HUES64 (cell line): ENCODE measurements around the gene LAMB3.

Experiments
- H3K27ac ChIP-seq: 2 replicates; pipeline ENCODE4 v1.7.0; 2013; ENCODE audit warnings: low read depth, low read length, inconsistent platforms
- H3K27me3 ChIP-seq: 2 replicates; pipeline ENCODE4 v1.6.1; 2013; ENCODE audit warnings: mild to moderate bottlenecking, low read length; ENCODE audit not compliant: insufficient read depth
- H3K36me3 ChIP-seq: 2 replicates; pipeline ENCODE4 v1.6.1; 2013; ENCODE audit warnings: mild to moderate bottlenecking, low read length; ENCODE audit not compliant: insufficient read depth
- H3K4me1 ChIP-seq: 2 replicates; pipeline ENCODE4 v1.6.1; 2013; ENCODE audit warnings: mild to moderate bottlenecking, low read length, moderate library complexity; ENCODE audit not compliant: insufficient read depth
- H3K4me3 ChIP-seq: 2 replicates; pipeline ENCODE4 v1.5.1; 2013; ENCODE audit warnings: mild to moderate bottlenecking, low read length, moderate library complexity
- H3K9ac ChIP-seq: 2 replicates; pipeline ENCODE4 v1.6.1; 2013; ENCODE audit warnings: mild to moderate bottlenecking, low read depth, low read length
- H3K9me3 ChIP-seq: 2 replicates; pipeline ENCODE4 v1.6.1; 2013; ENCODE audit warnings: low read depth, low read length; ENCODE audit not compliant: insufficient read depth
- WGBS: fragments of 150-250, 120-280 bp; methylation state at CpG from one replicate; pipeline ENCODE4 v1.1.7; 2013; ENCODE audit warnings: missing lambda C conversion rate; 5-methylcytosine and 5-hydroxymethylcytosine counted together

LAMB3 gene

DNA sequence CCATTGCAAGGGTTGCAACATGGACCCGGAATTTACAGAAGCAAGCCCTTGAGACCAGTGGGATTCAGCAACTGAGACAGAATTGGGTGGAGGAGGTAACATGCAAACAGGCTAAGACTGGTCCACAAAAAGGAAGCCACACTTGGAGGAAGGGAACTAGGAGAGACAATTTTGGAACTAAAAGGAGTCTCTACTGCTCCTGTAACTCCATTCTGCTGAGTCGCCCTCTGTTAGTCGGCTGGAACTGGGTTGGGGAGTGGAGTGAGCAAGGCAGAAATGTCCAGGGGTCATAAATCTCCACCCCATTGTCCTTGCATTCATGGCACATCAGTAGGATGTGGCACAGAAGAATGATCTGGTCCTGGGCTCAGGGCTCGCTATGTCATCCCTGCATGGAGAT is 5.1 kb downstream of the LAMB3 start:
- WGBS: 89% methylated on average over 4 of the region's 4 CpGs
- no peak overlapping the region for H3K9ac ChIP-seq
- no peaks in the 10 kb centered on the region for H3K36me3 ChIP-seq
- H3K4me3 ChIP-seq: no peak overlapping the region
- no peaks in the 10 kb centered on the region for H3K9me3 ChIP-seq
- H3K27ac ChIP-seq: no peak overlapping the region
- no peaks in the 10 kb centered on the region; the same call in 1 of the 2 replicates for H3K4me1 ChIP-seq
- H3K27me3 ChIP-seq: no peaks in the 10 kb centered on the region

DNA sequence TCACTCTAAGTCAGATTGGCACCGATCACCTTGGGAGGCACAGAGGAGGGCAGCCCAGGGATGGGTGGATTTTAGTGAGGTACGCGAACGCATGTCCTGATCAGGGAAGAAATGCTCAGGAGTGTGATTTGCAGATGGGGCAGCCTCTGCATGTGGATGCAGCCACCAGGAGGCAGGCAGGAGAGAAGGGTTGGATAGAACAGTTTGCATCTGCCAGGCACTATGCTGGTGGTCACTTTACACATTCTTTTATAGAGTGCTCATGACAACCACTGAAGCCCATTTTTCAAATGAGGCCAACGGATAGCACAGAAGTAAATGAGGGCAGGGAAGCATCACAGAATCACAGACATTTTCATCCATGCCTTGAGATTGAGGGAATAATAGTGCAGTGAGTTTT is 5.7 kb downstream of the LAMB3 start:
- Histone ChIP-seq H3K27ac (no peak overlapping the region), H3K9me3 (no peaks in the 10 kb centered on the region), H3K4me1 (no peaks in the 10 kb centered on the region; the same call in 1 of the 2 replicates), H3K36me3 (no peaks in the 10 kb centered on the region), H3K4me3 (no peak overlapping the region), H3K9ac (no peak overlapping the region), H3K27me3 (no peaks in the 10 kb centered on the region)
- 76% methylated on average over 5 of the region's 5 CpGs for WGBS

- 94% methylated on average over 15 of the region's 16 CpGs for WGBS
- Histone ChIP-seq H3K4me3 (no peak overlapping the region), H3K27me3 (no peaks in the 10 kb centered on the region), H3K9ac (no peak overlapping the region), H3K9me3 (no peaks in the 10 kb centered on the region), H3K36me3 (no peaks in the 10 kb centered on the region), H3K27ac (no peak overlapping the region), H3K4me1 (no peaks in the 10 kb centered on the region; the same call in 1 of the 2 replicates)
Measured at GRCh38 chr1:209645574-209646452, 6.4 kb downstream of the LAMB3 start.

- Histone ChIP-seq H3K27me3 (no peaks in the 10 kb centered on the region), H3K4me1 (no peaks in the 10 kb centered on the region), H3K9ac (no peak overlapping the region), H3K27ac (no peak overlapping the region), H3K36me3 (no peaks in the 10 kb centered on the region), H3K4me3 (no peak overlapping the region), H3K9me3 (no peaks in the 10 kb centered on the region)
- WGBS: 89% methylated on average over 2 of the region's 2 CpGs
Measured at GRCh38 chr1:209643285-209644020, 8.8 kb downstream of the LAMB3 start.

DNA sequence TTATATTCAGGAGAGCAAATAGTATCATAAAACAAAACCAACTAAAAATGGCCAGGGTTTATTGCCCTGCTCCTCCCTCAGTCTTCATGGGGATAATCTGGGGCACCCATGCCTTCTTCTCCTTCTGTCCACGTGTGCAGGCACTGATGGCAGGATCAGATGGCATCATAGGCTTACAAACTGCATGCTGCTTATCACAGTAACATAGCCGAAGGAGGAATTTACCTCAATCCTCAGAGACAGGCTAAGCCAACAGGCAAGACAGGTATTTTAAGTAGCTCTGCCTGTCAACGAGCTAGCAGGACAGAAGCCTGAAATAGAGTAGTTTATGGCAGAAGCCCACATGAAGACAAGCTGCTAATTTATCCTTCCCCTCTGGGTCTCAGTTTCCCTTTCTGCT is 9.4 kb downstream of the LAMB3 start:
- H3K4me1 ChIP-seq: no peaks in the 10 kb centered on the region
- no peak overlapping the region for H3K4me3 ChIP-seq
- WGBS: 60% methylated on average over 3 of the region's 3 CpGs
- H3K27me3 ChIP-seq: no peaks in the 10 kb centered on the region
- no peak overlapping the region for H3K9ac ChIP-seq
- H3K27ac ChIP-seq: no peak overlapping the region
- H3K9me3 ChIP-seq: no peaks in the 10 kb centered on the region
- no peaks in the 10 kb centered on the region for H3K36me3 ChIP-seq

GRCh38 chr1:209641832-209642172 is 10.4 kb downstream of the LAMB3 start:
- Histone ChIP-seq H3K4me1 (no peaks in the 10 kb centered on the region), H3K27me3 (no peaks in the 10 kb centered on the region), H3K36me3 (no peaks in the 10 kb centered on the region), H3K9ac (no peak overlapping the region), H3K4me3 (no peak overlapping the region), H3K9me3 (no peaks in the 10 kb centered on the region), H3K27ac (no peak overlapping the region)
- 82% methylated on average over 3 of the region's 5 CpGs for WGBS

- Histone ChIP-seq H3K4me1 (peaks cover 3% of the 10 kb centered on the region), H3K27ac (no peak overlapping the region), H3K9ac (no peak overlapping the region), H3K27me3 (no peaks in the 10 kb centered on the region), H3K9me3 (no peaks in the 10 kb centered on the region), H3K36me3 (no peaks in the 10 kb centered on the region), H3K4me3 (no peak overlapping the region)
- 82% methylated on average over 5 of the region's 5 CpGs for WGBS
Measured at GRCh38 chr1:209635850-209636249, 16.4 kb downstream of the LAMB3 start.

GRCh38 chr1:209634005-209634737 is 18.1 kb downstream of the LAMB3 start:
- Histone ChIP-seq H3K4me3 (no peak overlapping the region), H3K27ac (no peak overlapping the region), H3K4me1 (peaks cover 15% of the 10 kb centered on the region), H3K9ac (no peak overlapping the region), H3K9me3 (no peaks in the 10 kb centered on the region), H3K36me3 (no peaks in the 10 kb centered on the region), H3K27me3 (no peaks in the 10 kb centered on the region)
- WGBS: 93% methylated on average over 20 of the region's 20 CpGs

GRCh38 chr1:209633335-209633997 is 18.8 kb downstream of the LAMB3 start:
- Histone ChIP-seq H3K27me3 (no peaks in the 10 kb centered on the region), H3K9ac (no peak overlapping the region), H3K4me3 (no peak overlapping the region), H3K9me3 (no peaks in the 10 kb centered on the region), H3K27ac (no peak overlapping the region), H3K4me1 (peaks cover 15% of the 10 kb centered on the region), H3K36me3 (no peaks in the 10 kb centered on the region)
- 90% methylated on average over 6 of the region's 6 CpGs for WGBS

DNA sequence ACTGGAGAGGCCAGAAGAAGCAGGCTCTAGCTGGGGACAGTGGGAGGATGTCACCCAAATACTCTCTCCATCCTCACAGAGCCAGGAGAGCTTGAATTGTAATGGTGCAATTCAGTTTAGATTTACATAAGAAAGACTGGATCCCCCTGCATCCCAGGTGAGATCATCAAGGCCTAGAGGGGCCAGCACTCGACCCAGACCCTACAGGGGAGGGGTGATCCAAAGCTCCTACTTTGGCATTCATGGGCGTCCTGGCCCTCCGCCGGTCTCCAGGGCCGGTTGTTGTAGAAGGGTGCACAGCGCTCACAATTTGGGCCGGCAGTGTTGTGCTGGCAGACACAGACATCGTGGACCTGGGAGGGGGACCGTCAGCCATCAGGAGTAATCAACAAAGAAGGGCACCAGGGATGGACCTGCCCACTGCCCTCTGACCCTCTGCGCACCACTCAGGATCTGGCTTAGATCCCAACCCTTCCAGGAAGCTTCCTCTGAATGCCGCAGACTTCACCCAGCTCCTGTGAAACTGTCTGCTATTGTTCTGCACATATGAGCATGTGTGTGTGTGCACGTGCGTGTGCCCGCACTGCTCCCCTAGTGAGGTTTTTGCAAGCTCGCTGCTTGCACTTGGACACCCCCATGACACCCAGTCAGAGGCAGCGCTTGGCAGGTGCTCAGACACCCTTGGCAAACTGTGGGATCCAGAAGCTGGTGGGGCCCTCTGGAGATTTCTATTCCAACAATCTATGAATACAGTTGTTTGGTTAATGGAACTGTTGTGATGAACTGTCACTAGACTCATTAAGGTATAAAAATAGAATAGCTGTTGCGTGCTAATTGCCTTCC is 21.6 kb downstream of the LAMB3 start:
- H3K4me3 ChIP-seq: no peak overlapping the region
- WGBS: 65% methylated on average over 17 of the region's 17 CpGs
- 0 out of 2 replicates have a peak overlapping the region, but pooled peaks have one; percentile 13 for H3K27ac ChIP-seq
- peaks cover 15% of the 10 kb centered on the region for H3K4me1 ChIP-seq
- H3K36me3 ChIP-seq: no peaks in the 10 kb centered on the region
- no peak overlapping the region for H3K9ac ChIP-seq
- no peaks in the 10 kb centered on the region for H3K9me3 ChIP-seq
- H3K27me3 ChIP-seq: no peaks in the 10 kb centered on the region
